Bone marrow (tissue), 2 donors: Measurements from ENCODE around the gene UNC79.

Source experiments
- DNase-seq, 2 donors: peaks; one replicate each; lab custom pipeline; 2025; lab: John Stamatoyannopoulos, UW

UNC79 gene

DNA sequence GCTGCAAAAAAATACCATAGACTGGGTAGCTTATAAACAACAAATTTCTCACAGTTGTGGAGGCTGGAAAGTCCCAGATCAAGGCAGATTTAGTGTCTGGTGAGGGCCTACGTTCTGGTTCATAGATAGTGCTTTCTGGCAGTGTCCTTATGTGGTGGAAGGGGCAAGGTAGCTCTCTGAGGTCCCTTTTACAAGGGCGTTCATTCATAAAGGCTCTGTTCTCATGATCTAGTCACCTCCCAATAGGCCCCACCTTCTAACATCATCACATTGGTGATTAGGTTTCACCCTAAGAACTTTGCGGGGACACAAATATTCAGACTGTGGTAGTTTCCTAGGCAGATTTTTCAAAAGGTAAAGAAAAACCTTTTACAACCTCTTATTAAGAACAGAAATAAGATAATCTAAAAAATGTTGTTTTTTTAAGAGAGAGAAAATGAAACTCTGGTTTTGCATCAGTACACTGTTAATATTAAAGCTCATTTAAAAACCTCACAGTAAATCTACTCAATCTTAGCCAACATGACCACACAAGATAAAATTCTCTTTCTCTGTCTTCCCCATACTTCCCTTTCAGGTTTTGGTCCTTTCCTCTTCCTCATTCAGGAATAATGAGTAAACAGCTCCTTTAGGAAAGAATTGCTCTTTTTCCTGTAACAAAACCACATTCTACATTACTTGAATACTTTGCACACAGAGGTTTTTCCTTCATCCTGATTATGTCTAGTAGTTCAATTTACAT lies 117.5 kb downstream of the UNC79 start:
- DNase-seq, result no peak

DNA sequence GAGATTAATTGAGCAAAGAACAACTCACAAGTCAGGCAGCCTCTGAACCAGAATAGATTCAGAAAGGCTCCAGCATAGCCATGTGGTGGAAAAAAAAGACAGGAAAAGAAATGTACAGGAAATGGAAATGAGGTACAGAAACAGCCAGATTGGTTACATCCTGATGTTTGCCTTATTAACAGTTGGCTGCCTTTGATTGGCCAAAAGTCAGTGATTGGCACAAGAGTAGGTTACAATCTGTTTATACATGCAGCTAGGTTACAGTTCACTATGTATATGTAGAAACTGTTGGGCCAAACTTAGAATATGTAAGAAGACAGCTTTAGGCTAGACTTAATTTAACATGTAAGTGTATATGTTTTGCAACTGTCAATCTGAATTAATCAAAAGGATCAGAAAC lies 118.9 kb downstream of the UNC79 start:
- no peak for DNase-seq

DNA sequence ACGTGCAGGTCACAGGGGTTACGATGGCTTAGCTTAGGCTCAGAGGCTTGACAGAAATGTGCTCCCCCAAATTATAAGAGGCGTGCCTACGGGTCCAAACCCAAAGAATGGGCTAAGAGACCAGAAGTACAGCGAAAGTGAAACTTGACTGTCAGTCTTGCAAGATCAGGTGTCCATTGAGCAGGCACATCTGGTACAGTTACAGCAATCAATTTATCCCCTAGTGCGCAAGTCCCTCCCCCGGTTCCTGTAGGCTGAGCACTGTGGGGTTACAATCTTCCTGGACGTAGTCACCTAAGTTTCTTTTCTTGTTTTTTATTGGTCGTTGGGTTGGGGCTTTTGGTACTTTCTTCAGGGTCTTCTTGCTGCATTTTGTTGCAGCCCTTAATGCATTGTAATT lies 134.2 kb downstream of the UNC79 start:
- no peak for DNase-seq

DNA sequence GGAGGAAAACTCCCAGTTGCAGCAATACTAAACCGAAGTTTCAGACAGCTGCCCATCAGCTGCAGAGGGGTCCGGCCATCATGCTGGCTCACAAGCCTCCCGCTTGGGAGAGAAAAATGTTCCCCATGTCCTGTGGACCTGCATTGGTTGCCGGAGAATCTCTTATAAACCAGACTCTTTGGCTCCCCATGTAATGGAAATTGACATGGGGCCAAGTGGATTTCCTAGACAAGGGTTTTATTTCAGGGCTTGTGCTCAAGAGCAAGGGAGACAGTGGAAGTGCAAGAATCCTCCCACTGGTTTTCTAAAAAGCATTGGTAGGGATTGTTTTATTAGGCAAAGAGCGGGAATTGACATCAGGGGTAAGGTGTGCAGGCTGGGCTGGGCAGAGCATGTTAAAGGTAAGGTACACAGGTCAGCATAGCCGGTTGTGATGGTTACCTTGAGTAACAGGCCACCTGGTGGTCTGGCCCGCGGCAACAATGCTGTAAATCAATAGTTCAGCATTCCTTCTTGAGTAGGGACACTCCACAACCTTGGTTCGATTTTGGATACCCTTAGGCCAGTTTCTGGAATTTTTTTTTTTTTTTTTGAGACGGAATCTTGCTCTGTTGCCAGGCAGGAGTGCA lies 135.4 kb downstream of the UNC79 start:
- no peak for DNase-seq

DNA sequence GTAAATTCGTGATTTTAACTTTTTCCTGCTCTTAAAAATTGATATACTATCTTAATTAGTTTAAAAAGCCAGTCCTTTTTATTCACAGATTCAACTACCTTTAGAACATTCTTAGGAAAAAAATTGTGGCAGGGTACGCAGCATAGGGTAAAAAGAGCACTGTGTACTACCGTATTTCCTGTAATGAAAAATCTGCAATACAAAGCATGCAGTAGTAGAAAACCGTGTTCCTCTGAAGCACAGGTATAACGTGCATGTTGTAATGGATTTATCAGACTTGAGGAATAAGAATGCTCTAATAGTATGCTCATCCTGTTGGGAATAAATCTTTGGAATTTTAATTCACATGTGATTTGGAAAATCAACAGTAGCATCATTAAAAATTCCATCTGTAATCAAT lies 140.5 kb downstream of the UNC79 start:
- DNase-seq, result no peak

DNA sequence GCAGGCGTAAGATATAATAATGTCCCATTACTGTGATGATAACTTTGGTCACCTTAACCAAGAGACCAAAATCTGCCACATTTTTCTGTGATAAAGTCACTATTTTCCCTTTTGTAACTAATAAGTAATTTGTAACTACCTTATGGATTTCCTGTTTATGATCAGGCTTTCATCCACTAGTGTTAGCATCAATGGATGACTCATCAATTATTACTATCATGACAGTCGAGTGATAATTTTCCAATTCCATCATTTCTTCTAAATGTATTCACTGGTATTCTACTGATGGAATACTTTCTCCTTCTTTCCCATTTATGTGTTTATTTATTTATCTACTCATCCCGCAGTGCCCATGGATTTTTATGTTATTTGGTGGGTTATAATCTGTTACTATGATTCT lies 148.4 kb downstream of the UNC79 start:
- DNase-seq, result no peak

DNA sequence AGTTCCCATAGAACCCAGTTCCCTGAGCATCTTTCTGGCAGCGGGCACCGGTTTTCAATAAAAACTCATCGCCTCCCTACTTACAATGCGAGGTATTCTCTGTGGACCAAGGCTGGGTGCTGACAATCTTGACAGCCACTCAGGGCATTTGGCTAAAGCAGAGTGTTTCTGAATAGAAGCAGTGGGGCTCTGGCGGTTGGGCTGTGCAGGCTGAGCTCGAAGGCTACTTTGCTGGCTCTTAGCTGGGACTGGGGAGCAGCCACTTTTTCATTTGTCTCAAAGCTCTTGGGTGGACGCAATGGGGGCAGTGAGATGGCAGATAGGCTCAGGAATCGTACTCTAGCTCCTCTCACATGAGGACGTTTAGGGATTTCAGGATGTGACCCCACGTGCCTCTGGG lies 151.8 kb downstream of the UNC79 start:
- DNase-seq, result no peak

DNA sequence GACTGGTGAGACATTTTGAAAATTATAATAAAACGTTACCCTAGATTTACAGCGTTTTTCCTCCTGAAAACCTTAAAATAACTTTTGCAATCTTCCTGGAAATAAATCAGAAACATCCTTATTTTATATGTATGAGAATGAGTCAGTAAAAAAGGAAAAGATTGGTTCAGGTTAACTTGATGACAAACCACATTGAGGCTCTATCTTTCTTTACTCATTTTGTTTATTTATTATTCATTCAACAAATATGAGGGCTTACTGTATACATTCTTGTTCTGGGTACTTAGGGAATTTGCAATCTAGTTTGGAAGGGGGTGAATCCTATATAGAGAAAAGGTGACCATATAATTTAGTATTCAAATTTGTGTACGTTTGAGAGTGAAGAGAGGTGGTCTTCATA lies 156.6 kb downstream of the UNC79 start:
- no peak for DNase-seq

DNA sequence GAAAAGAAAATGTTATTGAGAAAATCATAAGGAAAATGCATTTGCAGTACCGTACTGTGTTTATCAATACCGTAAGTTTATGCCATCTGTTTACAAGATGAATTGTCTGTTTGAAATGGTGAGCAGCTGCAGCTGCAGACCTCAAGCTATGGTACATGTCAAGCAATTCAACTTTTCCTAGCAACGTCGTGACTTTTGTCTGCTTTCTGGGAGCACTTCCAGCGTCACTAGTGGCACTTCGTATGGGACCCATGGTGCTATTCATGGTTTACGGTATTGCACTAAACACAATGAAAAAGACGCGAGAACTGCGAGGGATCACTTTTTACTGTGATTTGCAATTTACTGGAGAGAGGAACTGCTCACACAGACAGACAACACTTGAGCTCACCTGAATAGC lies 160.8 kb downstream of the UNC79 start:
- DNase-seq, result no peak

DNA sequence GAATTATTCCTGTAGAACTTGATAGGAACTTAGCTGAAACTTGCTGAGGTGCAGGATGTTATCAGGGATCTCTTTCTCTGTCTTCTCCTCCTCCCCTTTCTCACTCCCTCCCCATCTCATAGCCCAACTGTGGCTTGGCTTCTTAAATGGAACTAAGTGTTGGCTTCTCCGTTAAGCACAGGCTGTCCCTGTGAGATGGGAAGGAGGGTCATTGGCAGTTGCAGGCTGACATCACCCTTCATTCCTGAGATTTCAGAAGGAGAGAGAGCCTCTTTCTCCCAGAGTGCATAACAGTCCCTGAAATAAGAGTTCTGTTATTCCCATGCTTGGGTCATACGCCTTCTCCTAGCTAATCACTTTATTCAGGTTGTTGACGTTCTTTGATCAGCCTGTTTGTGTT lies 162.0 kb downstream of the UNC79 start:
- no peak for DNase-seq

DNA sequence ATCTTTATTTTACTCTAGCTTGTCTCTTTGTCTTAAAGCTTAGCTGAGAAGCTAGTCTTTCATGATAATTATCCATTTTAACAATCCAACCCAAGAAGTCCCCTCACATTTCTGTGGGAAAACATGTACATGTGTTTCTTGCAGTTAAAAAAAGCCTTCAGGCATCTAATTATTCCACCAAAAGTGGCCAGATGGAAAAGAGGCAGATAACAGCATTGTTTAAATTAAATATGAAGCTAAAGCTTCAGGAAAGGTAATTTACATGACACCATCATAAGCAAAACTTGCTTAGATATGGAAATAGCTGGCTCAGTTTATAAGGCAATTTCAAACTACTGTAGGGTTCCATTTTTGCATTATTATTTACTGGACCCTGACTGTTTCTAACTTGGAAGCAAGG lies 175.4 kb downstream of the UNC79 start:
- no peak for DNase-seq

DNA sequence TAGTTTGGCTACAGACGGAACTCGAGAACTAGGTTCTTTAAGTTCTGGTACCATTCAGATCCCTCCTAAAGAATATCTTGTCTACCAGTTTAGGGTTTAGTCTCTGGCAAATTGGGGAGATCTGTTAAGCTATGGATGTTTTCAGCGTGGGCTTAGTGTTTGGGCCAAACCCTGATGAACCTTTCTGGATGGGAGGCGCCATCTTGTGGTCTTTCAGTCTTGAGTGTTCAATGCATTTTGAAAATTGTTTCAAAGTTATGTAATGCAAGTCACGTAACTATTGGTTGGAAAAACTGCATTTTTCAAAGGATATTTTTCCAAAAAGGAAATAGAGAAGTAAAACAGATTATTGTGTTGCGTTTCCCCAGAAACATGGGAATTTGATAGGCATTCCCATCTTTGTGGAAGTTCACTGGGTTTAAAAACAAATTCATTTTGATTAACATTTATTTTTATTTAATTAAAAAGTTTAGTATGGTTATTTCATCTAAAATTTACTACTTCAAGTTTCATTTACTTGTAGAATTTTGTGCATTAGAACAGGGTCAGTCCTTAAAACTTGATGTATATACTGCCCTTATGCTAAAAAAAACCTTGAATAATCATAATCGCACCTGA lies 188.5 kb downstream of the UNC79 start:
- peak in 1 of 2 donors; percentile 3 for DNase-seq

DNA sequence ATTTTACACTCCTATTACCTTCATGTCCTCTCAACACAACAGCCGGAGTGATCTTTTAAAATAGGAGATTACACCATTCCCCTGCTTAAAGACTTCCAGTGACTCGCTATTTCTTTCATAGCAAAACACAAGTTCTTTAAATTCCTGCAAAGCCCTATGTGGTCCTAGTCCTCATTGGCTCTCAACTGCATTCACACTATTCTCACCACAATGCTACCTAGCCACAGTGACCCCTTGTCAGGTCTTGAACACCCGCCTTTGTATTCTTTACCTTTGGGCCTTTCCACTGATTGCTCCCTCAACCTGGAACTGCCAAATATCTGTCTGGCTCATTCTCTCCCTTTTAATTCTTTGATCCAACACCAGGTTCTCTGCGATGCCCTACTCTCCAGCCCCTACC lies 197.3 kb downstream of the UNC79 start:
- no peak for DNase-seq

DNA sequence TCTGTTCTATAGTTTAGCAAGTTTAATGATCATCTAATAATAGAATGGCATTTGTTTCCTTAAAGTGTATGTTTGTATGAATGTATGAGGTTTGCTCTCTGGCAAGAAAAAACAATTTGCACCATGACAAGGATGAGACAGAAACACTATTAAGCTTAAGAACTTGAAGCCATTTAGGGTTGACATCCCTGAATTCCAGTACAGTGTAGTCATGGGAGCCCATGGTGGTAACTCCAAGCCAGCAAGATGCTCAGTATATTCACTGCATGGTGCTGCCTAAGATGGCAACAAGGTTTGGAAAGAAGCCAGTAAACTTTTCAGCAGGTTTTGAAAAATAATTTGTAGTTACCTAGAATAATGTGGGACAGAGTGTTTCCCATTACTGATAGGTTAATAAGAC lies 198.9 kb downstream of the UNC79 start:
- DNase-seq, result no peak

DNA sequence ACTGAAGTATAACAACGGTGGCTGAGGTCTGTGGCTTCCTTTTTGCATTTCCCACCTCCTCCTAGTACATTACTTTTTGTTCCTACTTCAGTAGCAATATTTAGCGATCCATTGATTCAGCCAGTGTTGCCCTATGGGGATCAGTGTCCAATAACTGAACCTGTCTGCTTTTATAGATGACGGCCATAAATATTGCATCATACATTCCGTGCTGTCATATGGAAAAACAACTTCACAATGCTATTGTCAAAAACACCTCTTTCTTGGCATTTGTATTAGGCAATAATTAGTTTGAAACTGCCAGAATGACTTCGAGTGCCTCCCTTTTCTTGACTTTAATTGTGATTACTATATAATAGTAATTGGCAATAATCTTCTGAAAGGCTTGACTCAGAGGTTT lies 208.1 kb downstream of the UNC79 start:
- DNase-seq, result no peak

DNA sequence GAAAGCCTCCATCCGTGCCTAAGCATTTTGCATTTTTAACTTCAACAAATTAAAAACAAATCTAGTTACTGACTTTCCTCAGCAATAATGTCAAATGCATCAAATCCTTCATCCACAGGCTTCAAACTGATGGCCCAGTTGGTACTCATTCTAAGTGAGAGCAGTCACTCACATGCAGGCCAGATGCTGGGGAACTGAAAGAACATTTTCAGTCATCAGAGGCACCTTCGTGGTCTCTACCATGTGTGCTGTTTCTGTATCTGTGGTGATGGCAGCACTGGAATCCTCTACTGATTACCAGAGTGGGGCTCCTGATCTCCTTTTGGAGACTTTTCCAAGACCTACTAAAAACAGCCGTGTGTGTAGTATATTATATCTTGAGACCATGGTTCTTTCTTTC lies 212.4 kb downstream of the UNC79 start:
- no peak for DNase-seq

DNA sequence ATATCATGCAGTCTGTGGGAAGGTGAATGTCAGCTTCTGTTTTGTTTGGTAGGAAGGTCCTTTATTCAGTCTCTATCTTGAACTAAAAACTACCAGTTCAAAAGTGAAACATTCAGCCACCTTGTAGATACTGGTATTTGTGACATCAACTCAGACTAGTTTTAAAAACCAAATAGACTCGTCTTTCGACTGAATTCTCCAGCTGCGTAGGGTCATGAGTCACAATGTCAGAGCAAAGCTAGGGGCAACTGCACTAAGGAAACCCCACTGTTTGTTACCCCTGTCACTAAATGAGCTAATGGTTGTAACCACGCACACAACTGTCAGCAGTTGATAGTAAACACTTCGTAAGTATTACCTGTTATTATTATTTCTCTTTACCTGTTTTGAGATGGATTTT lies 212.9 kb downstream of the UNC79 start:
- no peak for DNase-seq

DNA sequence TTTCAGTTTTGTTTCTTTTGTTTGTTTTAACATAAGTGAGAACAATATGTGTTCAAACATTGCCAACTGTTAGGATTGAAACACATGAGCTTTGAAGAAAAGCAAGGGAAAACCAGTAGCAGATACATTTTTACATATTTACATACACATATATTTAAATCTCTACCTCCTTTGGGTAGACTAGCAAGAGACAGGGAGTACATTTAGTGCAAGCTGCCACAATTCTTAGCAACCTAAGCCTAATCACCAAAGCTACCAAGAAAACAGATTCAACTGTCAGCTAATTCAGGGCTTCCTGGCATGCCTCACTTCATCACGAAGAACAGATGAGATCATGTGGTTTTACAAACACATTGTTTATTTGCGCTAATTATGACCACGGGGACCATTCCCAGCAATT lies 214.5 kb downstream of the UNC79 start:
- DNase-seq, result no peak

DNA sequence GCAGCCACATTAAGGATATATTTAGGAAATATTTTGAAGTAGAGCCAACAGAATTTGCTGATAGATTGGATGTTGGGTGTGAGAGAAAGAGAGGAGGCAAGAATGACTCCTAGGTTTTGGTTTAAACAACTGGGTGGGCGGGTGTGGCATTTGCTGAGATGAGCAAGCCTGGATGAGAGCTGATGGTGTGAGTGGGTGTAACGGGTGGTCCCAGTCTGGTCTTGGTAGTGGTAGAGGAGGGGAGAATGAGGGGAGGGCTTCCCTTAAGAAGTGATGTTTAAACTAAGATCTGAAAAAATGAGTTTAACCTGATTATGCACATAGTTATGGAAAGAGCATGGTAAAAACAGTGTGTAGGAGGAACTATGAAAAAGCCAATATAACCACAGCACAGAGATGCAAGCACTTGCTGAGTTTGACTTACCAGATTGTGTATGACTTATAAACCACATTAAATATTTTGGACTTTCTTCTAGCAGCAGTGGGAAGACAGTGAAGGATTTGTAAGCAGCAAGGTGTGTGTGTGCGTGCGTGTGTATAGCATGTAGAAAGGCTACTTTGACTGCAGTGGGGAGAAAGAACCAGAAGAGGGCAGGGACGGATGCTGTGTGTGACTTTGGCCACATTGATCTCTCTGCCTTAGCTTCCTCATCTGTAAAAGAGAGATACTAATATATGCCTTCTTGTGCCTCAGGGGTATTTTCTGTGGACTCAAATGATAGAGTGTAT lies 217.9 kb downstream of the UNC79 start:
- no peak for DNase-seq

DNA sequence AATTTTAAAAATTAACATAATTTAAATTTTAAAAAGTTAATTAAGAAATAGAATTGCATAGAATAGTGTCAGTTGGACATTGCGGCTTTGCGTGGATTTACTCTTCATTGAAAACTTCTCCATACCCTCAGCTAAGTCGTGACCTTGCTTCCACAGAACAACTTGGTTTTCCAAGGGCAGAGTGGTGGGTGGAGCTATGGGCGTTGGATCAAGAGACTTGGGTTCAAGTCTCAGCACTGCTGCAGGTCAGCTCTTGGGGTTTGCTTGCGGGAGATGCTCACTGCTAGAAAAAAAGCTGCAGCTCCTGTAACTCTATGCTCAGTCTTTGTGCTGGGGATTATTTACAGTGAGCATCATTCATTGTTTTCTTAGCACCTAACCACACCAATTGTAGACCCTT lies 223.9 kb downstream of the UNC79 start:
- no peak for DNase-seq

DNA sequence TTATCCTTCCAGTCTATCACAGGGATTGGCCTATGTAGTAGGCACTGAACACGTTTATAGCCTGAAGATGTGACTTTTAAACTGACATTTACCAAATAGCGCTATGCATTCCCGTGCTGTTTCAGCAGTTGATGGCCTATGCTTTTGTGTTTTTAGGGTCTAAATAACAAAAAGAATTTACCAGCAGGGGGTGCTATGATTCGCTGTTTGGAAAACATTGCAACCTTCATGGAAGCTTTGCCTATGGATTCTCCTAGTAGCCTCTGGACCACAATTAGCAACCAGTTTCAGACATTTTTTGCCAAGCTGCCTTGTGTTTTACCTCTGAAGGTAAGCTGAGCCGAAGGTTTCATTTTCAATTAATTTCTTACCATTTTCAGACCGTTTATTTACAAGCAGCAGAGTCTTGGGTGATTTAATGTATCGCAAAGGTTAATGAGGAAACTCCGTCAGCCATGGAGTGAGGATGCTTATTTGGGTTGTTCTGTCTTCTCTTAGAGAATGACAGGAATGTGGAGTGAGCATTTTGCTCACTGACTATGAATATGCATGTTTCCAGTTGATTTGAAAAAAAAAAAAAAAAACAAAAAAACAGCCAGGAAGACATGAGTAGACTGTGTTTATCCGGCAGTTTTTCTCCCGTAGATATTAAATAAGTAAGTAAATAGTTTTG lies 224.5 kb downstream of the UNC79 start:
- no peak for DNase-seq

DNA sequence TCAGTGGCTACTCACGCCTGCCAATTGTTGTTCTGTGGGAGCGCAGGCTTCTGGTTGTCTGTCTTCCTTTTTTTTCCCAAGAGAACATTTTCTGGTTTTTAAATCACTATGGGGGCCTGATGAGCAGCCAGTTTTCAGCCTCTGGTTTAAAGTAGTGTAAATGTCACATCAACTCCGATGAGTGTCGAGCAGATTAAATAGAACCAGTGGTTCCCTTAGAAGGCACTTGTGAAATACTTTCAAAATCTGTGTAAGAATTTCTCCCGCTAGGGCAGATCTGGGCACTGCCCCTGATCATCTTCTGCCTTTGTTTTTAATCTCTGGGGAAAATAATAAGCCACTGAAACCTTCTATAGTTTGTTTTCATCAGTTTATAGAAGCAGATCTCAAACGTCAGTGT lies 227.1 kb downstream of the UNC79 start:
- DNase-seq, result no peak
